A673 (cell line): ENCODE measurements around the gene MAG.
A peak's percentile ranks its signal among the peaks of the same experiment; 100 is the strongest.

Experiments used
- CTCF ChIP-seq: fragments of 300-800, 200-600 bp; sonication (generic); conservative IDR thresholded peaks from 2 replicates; pipeline ENCODE4 v1.5.1; 2017; ENCODE audit warnings: low read depth, mild to moderate bottlenecking, antibody characterized with exemption, low read length, moderate library complexity, mixed read lengths
- EZH2 ChIP-seq: fragments of 200-600 bp; sonication (generic); IDR thresholded peaks from 2 replicates; pipeline ENCODE4 v1.6.1; 2017; ENCODE audit warnings: borderline replicate concordance, low read depth, mild to moderate bottlenecking, mixed read lengths, antibody characterized with exemption, low read length; ENCODE audit not compliant: poor library complexity, severe bottlenecking

DNA sequence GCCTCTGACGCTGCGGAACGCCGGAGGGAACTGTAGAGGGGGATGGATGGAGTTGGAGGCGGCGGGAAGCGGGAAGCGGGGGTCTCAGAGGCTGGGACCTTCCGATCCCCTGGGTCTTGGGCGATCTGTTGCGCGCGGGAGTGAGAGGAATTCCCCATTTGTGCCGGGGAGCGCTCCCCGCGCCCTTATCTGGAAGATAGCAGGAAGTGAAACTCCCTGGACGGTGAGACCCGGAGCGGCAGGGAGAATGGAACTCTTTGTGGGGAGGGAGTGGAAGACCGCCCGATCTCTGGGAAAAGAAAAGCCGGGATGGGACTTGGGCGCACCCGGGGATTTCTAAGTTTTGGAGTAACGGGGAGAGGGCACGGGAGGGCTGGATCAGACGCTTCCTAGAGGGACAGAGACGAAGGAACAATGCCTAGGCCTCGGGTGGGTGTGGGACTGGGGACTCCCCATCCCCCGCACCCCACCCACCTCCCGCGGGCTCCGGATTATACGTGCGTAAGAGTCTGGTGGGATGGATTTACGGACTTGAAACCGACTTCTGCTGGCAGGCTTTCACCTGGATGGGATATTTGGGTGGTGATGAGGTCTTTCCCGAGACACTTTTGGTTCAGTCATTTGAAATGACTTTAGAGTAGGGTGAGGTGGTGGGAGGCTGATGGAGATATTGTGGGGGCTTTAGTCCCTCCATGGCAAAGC, 42.7 kb upstream of the MAG start:
- no peak for TF ChIP-seq CTCF
- TF ChIP-seq EZH2: peak; percentile 12
